Natural killer cell (primary cell): ENCODE results near the gene SYNGR3. TPM values are rescaled to one million over a fixed set of nuclear protein-coding genes. Genes with fewer than 3 reads are reported as not detected.

ENCODE experiments used
- ATAC-seq, 3 donors: fragments of 150-1000 bp in 2 of 3; fragments of 200-7000 bp in 1 of 3; cut with Tn5 transposase; 1 replicate in 1 of 3; 2 replicates in 2 of 3; pipeline ENCODE4 v1.10.0; 2021; ENCODE audit warnings: mild to moderate bottlenecking in 2 of 3, moderate library complexity in 2 of 3
- DNase-seq, 2 donors: peaks; one replicate each; pipeline versions ENCODE4 v3.0.0 to v3.0.0-alpha.2; 2013 to 2021; ENCODE audit warnings: mixed read lengths in 1 of 2
- H3K27ac ChIP-seq: one replicate; pipeline ENCODE4 v1.5.1; 2013; ENCODE audit warnings: mild to moderate bottlenecking, low read length
- H3K27me3 ChIP-seq: one replicate; pipeline ENCODE4 v1.6.1; 2013; ENCODE audit warnings: low read length; ENCODE audit not compliant: control insufficient read depth, insufficient read depth
- H3K36me3 ChIP-seq: one replicate; pipeline ENCODE4 v1.6.1; 2013; ENCODE audit warnings: low read length; ENCODE audit not compliant: control insufficient read depth, insufficient read depth
- H3K4me1 ChIP-seq: one replicate; pipeline ENCODE4 v1.6.1; 2013; ENCODE audit warnings: low read length; ENCODE audit not compliant: control insufficient read depth, insufficient read depth
- H3K4me3 ChIP-seq: one replicate; pipeline ENCODE4 v1.5.1; 2013; ENCODE audit warnings: low read length
- H3K9me3 ChIP-seq: one replicate; pipeline ENCODE4 v1.6.1; 2013; ENCODE audit warnings: low read length; ENCODE audit not compliant: control insufficient read depth, insufficient read depth
- H3K27ac Mint-ChIP-seq, 2 donors: one replicate each; pipeline ENCODE4 v1.8.0; 2022; ENCODE audit warnings: mild to moderate bottlenecking in 2 of 2, mixed read lengths in 2 of 2, moderate library complexity in 1 of 2
- H3K27me3 Mint-ChIP-seq, 2 donors: one replicate each; pipeline ENCODE4 v1.8.0; 2022; ENCODE audit warnings: low read depth in 2 of 2, mixed read lengths in 2 of 2
- H3K36me3 Mint-ChIP-seq: one replicate; pipeline ENCODE4 v1.8.0; 2022; ENCODE audit warnings: mixed read lengths
- H3K4me1 Mint-ChIP-seq, 2 donors: one replicate each; pipeline ENCODE4 v1.8.0; 2022; ENCODE audit warnings: mixed read lengths in 2 of 2
- H3K4me3 Mint-ChIP-seq: one replicate; pipeline ENCODE4 v1.8.0; 2022; ENCODE audit warnings: mild to moderate bottlenecking, moderate library complexity, mixed read lengths
- H3K9me3 Mint-ChIP-seq, 2 donors: one replicate each; pipeline ENCODE4 v1.8.0; 2022; ENCODE audit warnings: mixed read lengths in 2 of 2
- CTCF ChIP-seq: fragments of 200-600 bp; IDR thresholded peaks from one replicate; pipeline ENCODE4 v1.8.0; 2022; ENCODE audit warnings: antibody characterized with exemption
- WGBS: methylation state at CpG from one replicate; pipeline ENCODE4 v1.1.7; 2013; ENCODE audit warnings: missing lambda C conversion rate; ENCODE audit not compliant: insufficient coverage; 5-methylcytosine and 5-hydroxymethylcytosine counted together
- intact Hi-C: fragments of 100-400 bp; cut with micrococcal nuclease; formaldehyde crosslinking; loops from one replicate; pipeline ENCODE4 v1.14.2; 2022
- total RNA-seq, 4 donors: library from RNA; stranded (reverse); fragments of 120-200 nt in 1 of 4; gene quantifications; one replicate each; pipeline versions ENCODE4 v1.2.3 to v1.2.4, GENCODE V29; 2013 to 2022

SYNGR3 gene
- total RNA-seq, 3 donors from 2014 or later (not counting 1 experiment from before 2014, with no cell fraction given): 10.3 to 19.3 (median 19.1) TPM

- no peaks in the 10 kb centered on the region for H3K36me3 Mint-ChIP-seq
- ATAC-seq: no peak
- intact Hi-C loops: loop anchor here (1.0 kb wide), 1 partner anchor 8 kb away; the partner anchor contains the start of gene RPS2
These were observed 17.3 kb upstream of the SYNGR3 start for GRCh38 chr16:1972490-1972877.

GRCh38 chr16:1973461-1974156 lies 16.2 kb upstream of the SYNGR3 start:
- Mint-ChIP-seq H3K27me3 (no peaks in the 10 kb centered on the region), H3K36me3 (no peaks in the 10 kb centered on the region), H3K4me3 (no peak overlapping the region), H3K4me1 (peaks cover 18 to 23% of the 10 kb centered on the region in 2 donors), H3K27ac (no peak overlapping the region), H3K9me3 (no peaks in the 10 kb centered on the region)
- Histone ChIP-seq H3K4me3 (no peak overlapping the region), H3K4me1 (peaks cover 27% of the 10 kb centered on the region), H3K36me3 (peaks cover 40% of the 10 kb centered on the region), H3K9me3 (no peaks in the 10 kb centered on the region), H3K27me3 (no peaks in the 10 kb centered on the region), H3K27ac (no peak overlapping the region)
- no peak for DNase-seq
- no peak for TF ChIP-seq CTCF
- intact Hi-C loops: no loop called here
- 95% methylated on average over 16 of the region's 16 CpGs for WGBS
- ATAC-seq: no peak

More at GRCh38 chr16:1972490-1972877, 17.3 kb upstream of the SYNGR3 start:
- H3K27ac ChIP-seq: peak overlapping the region; percentile 97
- H3K4me3 Mint-ChIP-seq: peak overlapping the region; percentile 98
- no peaks in the 10 kb centered on the region for H3K27me3 ChIP-seq
- H3K4me1 ChIP-seq: peaks cover 27% of the 10 kb centered on the region
- no peak for DNase-seq
- peak overlapping the region; percentile 62 for H3K4me3 ChIP-seq
- H3K27ac Mint-ChIP-seq: peak overlapping the region; percentile 97 to 98
- no peaks in the 10 kb centered on the region for H3K27me3 Mint-ChIP-seq
- peaks cover 30% of the 10 kb centered on the region for H3K36me3 ChIP-seq
- TF ChIP-seq CTCF: no peak
- H3K9me3 Mint-ChIP-seq: no peaks in the 10 kb centered on the region
- 5% methylated on average over 22 of the region's 22 CpGs for WGBS
- peaks cover 18 to 23% of the 10 kb centered on the region in 2 donors for H3K4me1 Mint-ChIP-seq
- H3K9me3 ChIP-seq: no peaks in the 10 kb centered on the region

GRCh38 chr16:1974157-1975070 lies 15.4 kb upstream of the SYNGR3 start:
- no peak overlapping the region for H3K27ac Mint-ChIP-seq
- peaks cover 18 to 23% of the 10 kb centered on the region in 2 donors for H3K4me1 Mint-ChIP-seq
- DNase-seq: no peak
- Histone ChIP-seq H3K27ac (no peak overlapping the region), H3K4me3 (no peak overlapping the region), H3K36me3 (peaks cover 42% of the 10 kb centered on the region), H3K27me3 (peaks cover under 1% of the 10 kb centered on the region), H3K4me1 (peaks cover 27% of the 10 kb centered on the region), H3K9me3 (no peaks in the 10 kb centered on the region)
- no peak for TF ChIP-seq CTCF
- H3K9me3 Mint-ChIP-seq: no peaks in the 10 kb centered on the region
- no peaks in the 10 kb centered on the region for H3K36me3 Mint-ChIP-seq
- H3K27me3 Mint-ChIP-seq: no peaks in the 10 kb centered on the region
- peak overlapping the region; percentile 28 for H3K4me3 Mint-ChIP-seq
- no peak for ATAC-seq
- WGBS: 98% methylated on average over 42 of the region's 42 CpGs
- intact Hi-C loops: no loop called here
